Left ventricle myocardium inferior (tissue), 1 donor: Measurements from ENCODE around the gene COL4A2. TPM values are rescaled to one million over a fixed set of nuclear protein-coding genes. Genes with fewer than 3 reads are reported as not detected.

Source experiments
- DNase-seq: peaks from one replicate; pipeline ENCODE4 v3.0.0-alpha.2; 2020
- H3K27ac ChIP-seq: fragments of 200-600 bp; replicated peaks from 2 replicates; pipeline ENCODE4 v1.8.0; 2021
- H3K27me3 ChIP-seq: fragments of 200-600 bp; 2 replicates; pipeline ENCODE4 v1.8.0; 2021; ENCODE audit warnings: low read depth
- H3K36me3 ChIP-seq: fragments of 200-600 bp; 2 replicates; pipeline ENCODE4 v1.8.0; 2021
- H3K4me1 ChIP-seq: fragments of 200-600 bp; 2 replicates; pipeline ENCODE4 v1.8.0; 2021
- H3K4me3 ChIP-seq: fragments of 200-600 bp; 2 replicates; pipeline ENCODE4 v1.8.0; 2021; ENCODE audit warnings: mild to moderate bottlenecking, moderate library complexity
- H3K9me3 ChIP-seq: fragments of 200-600 bp; replicated peaks from 2 replicates; pipeline ENCODE4 v1.8.0; 2021
- CTCF ChIP-seq: fragments of 200-600 bp; IDR thresholded peaks from 2 replicates; pipeline ENCODE4 v1.8.0; 2021; ENCODE audit warnings: antibody characterized with exemption, mild to moderate bottlenecking, borderline replicate concordance
- intact Hi-C: fragments of 100-400 bp; cut with micrococcal nuclease; formaldehyde crosslinking; loops from one replicate; pipeline ENCODE4 v1.11.0; 2022
- total RNA-seq: library from RNA; stranded (reverse); fragmentation: NEBNext Ultra II Directional; extraction: Animal tissue kit (Norgen Biotek cat#: 25700); gene quantifications from one replicate; pipeline ENCODE4 v1.2.1, GENCODE V29; 2021
- donor health status: DM: no; HTN: yes; CAD: no; lungs with severe emphysema.

Gene COL4A2
- total RNA-seq, 1 donor from 2014 or later, result 117 TPM

- no peaks in the 10 kb centered on the region for H3K27me3 ChIP-seq
- peaks cover 69% of the 10 kb centered on the region for H3K36me3 ChIP-seq
- no peak for TF ChIP-seq CTCF
- H3K4me3 ChIP-seq, result no peak overlapping the region
- peaks cover 16% of the 10 kb centered on the region for H3K4me1 ChIP-seq
- no peak overlapping the region for H3K27ac ChIP-seq
- no peak for DNase-seq
- intact Hi-C loops, result no loop called here
- H3K9me3 ChIP-seq, result no peaks in the 10 kb centered on the region
Observed at GRCh38 chr13:110456550-110456949, 149.5 kb downstream of the COL4A2 start.

GRCh38 chr13:110457361-110457760, 150.3 kb downstream of the COL4A2 start:
- H3K27ac ChIP-seq, result no peak overlapping the region
- H3K4me1 ChIP-seq, result peaks cover 16% of the 10 kb centered on the region
- no peak for DNase-seq
- no peak overlapping the region for H3K4me3 ChIP-seq
- TF ChIP-seq CTCF, result no peak
- intact Hi-C loops, result no loop called here
- H3K9me3 ChIP-seq, result no peaks in the 10 kb centered on the region
- no peaks in the 10 kb centered on the region for H3K27me3 ChIP-seq
- H3K36me3 ChIP-seq, result peaks cover 69% of the 10 kb centered on the region

GRCh38 chr13:110458017-110458416, 150.9 kb downstream of the COL4A2 start:
- H3K36me3 ChIP-seq, result peaks cover 69% of the 10 kb centered on the region

GRCh38 chr13:110458594-110459365, 151.7 kb downstream of the COL4A2 start:
- intact Hi-C loops, result no loop called here
- no peak overlapping the region for H3K27ac ChIP-seq
- DNase-seq, result no peak

More at GRCh38 chr13:110458017-110458416, 150.9 kb downstream of the COL4A2 start:
- intact Hi-C loops, result no loop called here
- no peaks in the 10 kb centered on the region for H3K9me3 ChIP-seq
- DNase-seq, result no peak
- peaks cover 16% of the 10 kb centered on the region for H3K4me1 ChIP-seq
- no peak overlapping the region for H3K4me3 ChIP-seq
- no peak for TF ChIP-seq CTCF
- H3K27me3 ChIP-seq, result no peaks in the 10 kb centered on the region
- H3K27ac ChIP-seq, result no peak overlapping the region

GRCh38 chr13:110462091-110462490, 155.0 kb downstream of the COL4A2 start:
- H3K4me3 ChIP-seq, result no peak overlapping the region

More at GRCh38 chr13:110458594-110459365, 151.7 kb downstream of the COL4A2 start:
- no peak for TF ChIP-seq CTCF
- Histone ChIP-seq H3K27me3 (no peaks in the 10 kb centered on the region), H3K36me3 (peaks cover 70% of the 10 kb centered on the region), H3K4me3 (no peak overlapping the region), H3K4me1 (peaks cover 16% of the 10 kb centered on the region), H3K9me3 (no peaks in the 10 kb centered on the region)

More at GRCh38 chr13:110462091-110462490, 155.0 kb downstream of the COL4A2 start:
- intact Hi-C loops, result no loop called here
- Histone ChIP-seq H3K36me3 (peaks cover 100% of the 10 kb centered on the region), H3K9me3 (no peaks in the 10 kb centered on the region), H3K27me3 (no peaks in the 10 kb centered on the region), H3K4me1 (no peaks in the 10 kb centered on the region), H3K27ac (no peak overlapping the region)
- no peak for DNase-seq
- no peak for TF ChIP-seq CTCF
